HG02943 (cell line): ENCODE results near the gene TTLL5.
A peak's percentile ranks its signal among the peaks of the same experiment; 100 is the strongest.

ENCODE experiments used
- ATAC-seq: cut with Tn5 transposase; IDR thresholded peaks from one replicate; pipeline ENCODE4 v1.9.1; 2021; ENCODE audit warnings: mild to moderate bottlenecking, low read depth, moderate library complexity; ENCODE audit not compliant: unreplicated experiment

The TTLL5 gene

GRCh38 chr14:75859746-75860145 is 198.7 kb downstream of the TTLL5 start:
- no peak for ATAC-seq

DNA sequence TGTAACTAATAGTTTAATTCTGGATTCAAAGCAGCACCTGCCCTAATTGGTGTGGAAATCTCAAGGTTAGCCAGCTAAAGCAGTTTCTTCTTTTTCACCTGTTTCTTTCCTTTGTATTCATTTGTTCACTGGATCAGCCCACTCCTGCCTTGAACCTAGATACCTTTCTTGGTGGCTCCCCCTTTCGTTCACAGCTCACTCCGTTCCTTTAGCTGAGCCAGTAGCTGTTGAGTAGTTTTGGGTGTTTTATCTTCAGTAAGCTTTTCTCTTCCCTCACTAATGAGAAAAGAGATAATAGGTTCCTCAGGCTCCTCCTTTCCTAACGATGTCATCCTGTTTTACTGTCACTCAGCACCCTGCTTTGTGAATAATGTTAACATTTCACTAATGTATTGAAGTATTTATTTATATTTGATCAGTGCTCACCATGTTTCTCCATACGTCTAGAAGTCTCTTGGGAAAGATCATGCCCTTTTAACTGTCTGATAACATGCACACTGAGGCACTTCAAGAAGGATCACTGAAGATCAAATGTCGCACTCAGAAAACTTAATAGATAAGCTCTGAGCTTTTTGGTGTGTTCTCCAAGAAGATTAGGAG is 199.6 kb downstream of the TTLL5 start:
- no peak for ATAC-seq

DNA sequence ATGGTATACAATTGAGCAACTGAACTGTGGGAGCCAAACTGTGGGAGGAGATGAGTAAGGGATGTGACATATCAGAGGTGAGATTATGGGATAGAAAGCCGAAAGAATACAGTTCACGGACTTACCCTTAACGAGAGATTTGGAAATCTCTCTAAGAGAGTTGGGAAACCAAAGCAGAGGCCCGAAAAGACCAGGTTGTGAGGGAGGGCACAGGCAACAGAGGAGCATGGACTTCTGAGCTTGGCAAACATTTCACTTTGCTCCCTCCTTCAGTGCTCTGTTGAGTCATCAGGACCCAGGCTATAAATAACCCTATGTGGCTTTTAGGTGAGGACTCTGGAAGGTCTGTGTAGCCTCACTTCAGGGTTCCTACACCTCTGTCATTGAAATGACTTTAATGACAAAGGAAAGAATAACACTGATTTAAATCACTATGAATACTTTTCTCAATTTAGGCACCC is 200.1 kb downstream of the TTLL5 start:
- no peak for ATAC-seq

GRCh38 chr14:75863221-75863620 is 202.2 kb downstream of the TTLL5 start:
- ATAC-seq: no peak

- ATAC-seq: no peak
Measured at GRCh38 chr14:75864352-75864751, 203.3 kb downstream of the TTLL5 start.

DNA sequence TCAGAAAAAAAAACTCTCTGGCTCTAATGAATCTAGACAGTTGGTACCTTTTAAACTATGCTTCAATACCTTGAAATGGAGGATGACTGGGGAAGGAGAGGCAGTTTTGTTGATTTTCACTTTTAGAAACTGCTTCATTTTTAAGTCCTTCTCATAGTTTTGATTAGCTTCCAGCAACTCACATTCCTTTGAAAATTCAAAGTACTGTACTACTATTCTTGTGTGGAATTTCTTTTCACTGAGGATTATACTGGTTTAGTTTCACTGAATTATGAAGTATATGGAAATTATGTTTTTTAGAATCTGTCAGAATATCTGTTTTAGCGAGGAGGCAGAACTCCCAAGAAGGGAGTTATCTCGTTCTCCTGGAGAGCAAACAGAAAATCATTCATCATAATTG is 204.5 kb downstream of the TTLL5 start:
- no peak for ATAC-seq

DNA sequence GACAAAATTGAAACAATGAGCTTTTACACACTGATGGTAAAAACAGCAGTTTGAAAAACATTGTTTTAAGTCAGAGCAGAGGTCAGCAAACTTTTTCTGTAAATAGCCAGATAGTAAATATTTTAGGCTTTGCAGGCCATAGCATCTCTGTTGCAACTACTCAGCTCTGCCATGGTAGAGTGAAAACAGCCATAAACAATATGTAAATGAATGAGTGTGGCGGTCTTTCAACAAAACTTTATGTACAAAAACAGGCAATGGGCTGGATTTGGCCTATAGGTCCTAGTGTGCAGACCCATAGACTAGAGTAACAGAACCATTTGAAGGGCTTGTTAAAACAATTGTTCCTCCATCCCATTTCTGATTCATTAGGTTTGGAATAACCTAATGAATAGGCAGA is 205.9 kb downstream of the TTLL5 start:
- ATAC-seq: no peak

DNA sequence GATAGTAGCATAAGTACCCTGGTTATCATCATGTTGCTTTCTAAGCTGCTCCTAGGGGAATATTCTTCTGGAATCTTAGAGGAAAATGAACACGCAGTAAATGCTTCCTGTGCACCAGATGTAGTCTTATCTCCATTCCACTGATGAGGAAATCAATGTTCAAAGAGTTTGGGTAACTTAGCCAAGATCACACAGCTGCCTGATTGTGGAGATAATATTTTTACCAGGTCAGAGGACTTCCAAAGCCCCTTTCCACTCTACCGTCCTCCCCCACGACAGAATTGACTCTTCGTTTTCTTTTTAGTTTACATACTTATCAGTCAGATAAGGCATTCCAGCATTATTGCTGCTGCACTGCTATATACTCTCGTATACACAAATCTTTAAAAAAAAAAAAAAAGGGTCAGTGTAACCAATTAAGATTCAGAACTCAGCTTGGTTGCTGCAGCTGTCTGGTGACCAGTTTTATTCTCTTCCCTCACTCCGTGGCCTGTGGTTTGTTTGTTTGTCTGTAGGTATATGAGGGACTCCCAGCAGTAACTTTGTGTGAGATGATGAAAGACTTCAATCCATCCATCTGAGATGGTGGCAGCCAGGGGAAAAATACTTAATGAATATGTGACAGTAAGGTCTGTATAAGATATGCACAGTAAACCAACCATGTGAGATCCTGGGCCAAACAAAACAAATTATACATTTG is 210.3 kb downstream of the TTLL5 start:
- no peak for ATAC-seq

DNA sequence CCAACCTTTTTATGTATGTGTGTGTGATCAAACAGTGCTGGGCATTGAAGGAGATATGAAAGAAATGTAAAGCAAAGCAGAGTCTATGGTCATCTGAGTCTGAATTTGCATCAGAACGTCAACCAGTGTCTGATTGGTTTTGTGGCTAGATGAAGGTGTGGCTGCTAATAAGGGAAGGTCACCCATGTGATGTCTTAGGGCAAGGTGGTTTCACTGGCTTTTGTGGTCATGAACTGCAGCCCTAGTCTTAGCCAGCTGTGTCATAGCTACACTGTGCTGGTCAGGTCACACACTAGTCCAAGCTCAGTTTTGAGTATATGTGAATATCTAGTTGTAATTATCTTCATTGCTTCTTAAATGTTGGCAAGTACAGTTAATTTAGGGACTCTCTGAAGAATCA is 214.9 kb downstream of the TTLL5 start:
- ATAC-seq: peak; percentile 95

DNA sequence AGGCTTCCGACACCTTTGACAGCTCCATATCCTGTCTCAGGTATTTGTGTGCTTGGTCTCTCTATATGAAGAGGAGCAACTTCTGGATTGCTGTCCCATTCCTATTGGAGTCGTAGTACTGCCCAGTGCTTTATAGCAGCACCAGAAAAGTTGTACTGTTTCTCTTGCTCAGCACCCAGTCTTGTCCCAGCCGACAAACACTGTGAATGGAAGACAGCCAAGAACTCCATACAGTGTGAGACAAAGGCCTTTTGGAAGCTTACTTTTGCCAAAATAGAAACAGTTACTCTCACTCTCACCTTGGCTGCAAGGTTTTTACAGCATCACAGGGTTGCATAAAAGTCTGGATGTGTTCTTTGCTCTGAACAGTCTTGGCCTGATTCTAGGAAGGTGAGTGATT is 215.5 kb downstream of the TTLL5 start:
- ATAC-seq: no peak

DNA sequence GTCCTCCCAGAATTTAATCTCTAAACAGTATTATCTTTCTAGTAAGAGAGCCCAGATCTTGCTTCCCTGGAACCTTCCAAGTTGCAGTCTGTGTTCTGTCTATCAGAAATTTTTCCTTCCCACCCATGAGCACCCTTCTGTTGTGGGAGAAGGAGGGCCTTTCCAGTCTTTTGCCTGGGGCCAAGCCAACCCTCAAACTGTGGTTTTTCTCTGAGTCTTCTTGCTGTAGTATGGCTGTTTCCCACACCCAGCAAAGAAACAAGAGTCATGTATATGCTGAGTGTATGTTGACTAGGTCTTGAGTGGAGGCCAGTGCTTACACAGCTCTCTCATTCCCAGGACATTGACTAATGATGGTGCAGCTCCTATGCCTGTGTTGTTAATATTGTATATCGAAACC is 216.2 kb downstream of the TTLL5 start:
- ATAC-seq: no peak

GRCh38 chr14:75877884-75878283 is 216.8 kb downstream of the TTLL5 start:
- ATAC-seq: no peak

- ATAC-seq: no peak
Measured at GRCh38 chr14:75879031-75879430, 218.0 kb downstream of the TTLL5 start.

GRCh38 chr14:75880512-75880911 is 219.5 kb downstream of the TTLL5 start:
- ATAC-seq: no peak

GRCh38 chr14:75881994-75882393 is 220.9 kb downstream of the TTLL5 start:
- ATAC-seq: no peak

DNA sequence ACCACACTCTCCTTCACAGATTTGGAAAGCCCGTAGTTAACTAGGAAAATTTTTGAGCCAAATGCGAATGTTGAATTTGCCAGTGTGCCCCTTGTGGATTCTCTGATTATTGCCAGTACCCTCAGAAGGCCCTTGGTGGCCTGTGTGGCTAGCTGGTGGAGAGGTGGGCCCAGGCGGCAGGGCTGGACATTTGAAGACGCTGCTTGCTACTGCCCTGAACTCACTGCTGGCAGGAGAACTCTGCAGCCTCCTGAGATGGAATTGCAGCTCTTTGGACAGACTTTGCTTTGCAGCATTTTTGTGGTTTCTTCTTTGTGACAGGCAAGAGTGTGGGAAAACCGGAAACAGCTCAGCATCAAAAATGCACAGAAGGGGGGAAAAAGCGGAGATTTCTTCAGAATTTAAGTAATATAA is 223.2 kb downstream of the TTLL5 start:
- ATAC-seq: no peak

- ATAC-seq: no peak
Measured at GRCh38 chr14:75885829-75886228, 224.8 kb downstream of the TTLL5 start.

- no peak for ATAC-seq
Measured at GRCh38 chr14:75886636-75887348, 225.7 kb downstream of the TTLL5 start.

DNA sequence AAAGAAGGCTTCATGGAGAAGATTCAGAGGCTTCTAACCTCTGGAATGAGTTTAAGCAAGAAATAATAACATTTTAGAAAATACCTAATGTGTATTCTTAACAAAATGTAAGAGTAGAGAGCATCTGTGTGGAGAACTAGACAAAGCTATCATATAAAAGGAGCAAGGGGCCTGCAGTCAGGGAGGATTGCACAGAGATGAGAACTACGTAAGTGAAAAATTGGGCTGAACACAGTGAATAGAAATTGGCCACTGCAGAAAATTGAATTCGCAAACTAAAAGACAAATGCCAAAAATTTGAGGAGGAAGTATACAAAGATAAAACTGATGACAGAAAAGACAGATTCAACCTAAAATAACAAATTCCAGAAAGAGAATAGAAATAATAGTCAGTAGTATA is 227.9 kb downstream of the TTLL5 start:
- no peak for ATAC-seq

GRCh38 chr14:75896341-75896740 is 235.3 kb downstream of the TTLL5 start:
- ATAC-seq: no peak

GRCh38 chr14:75904311-75904710 is 243.3 kb downstream of the TTLL5 start:
- no peak for ATAC-seq
